ENCODE data around the gene PDE8B.

Gene PDE8B

GRCh38 chr5:77210091-77210963 lies at the start of gene PDE8B:
Gene PDE8B, plus strand, starts transcription at chr5:77210680. Its CDS starts 246 bp downstream, at chr5:77210926.
- DNase-seq (ENCODE audit: low read depth in 2 of 2, low spot score in 1 of 2): no peak

GRCh38 chr5:77163453-77163852 lies 47.0 kb upstream of the PDE8B start:
- DNase-seq (ENCODE audit: low read depth in 2 of 2, low spot score in 1 of 2): no peak

GRCh38 chr5:77167063-77167462 lies 43.4 kb upstream of the PDE8B start:
- DNase-seq (ENCODE audit: low read depth in 2 of 2, low spot score in 1 of 2): no peak

GRCh38 chr5:77167695-77168121 lies 42.8 kb upstream of the PDE8B start:
- DNase-seq (ENCODE audit: low read depth in 2 of 2, low spot score in 1 of 2): no peak

- no peak for DNase-seq (ENCODE audit: low read depth in 2 of 2, low spot score in 1 of 2)
Measured at GRCh38 chr5:77168161-77168878, 42.2 kb upstream of the PDE8B start.

GRCh38 chr5:77168879-77169244 lies 41.6 kb upstream of the PDE8B start:
- no peak for DNase-seq (ENCODE audit: low read depth in 2 of 2, low spot score in 1 of 2)

- no peak for DNase-seq (ENCODE audit: low read depth in 2 of 2, low spot score in 1 of 2)
Measured at GRCh38 chr5:77170196-77170890, 40.1 kb upstream of the PDE8B start.

GRCh38 chr5:77171141-77171910 lies 39.2 kb upstream of the PDE8B start:
- no peak for DNase-seq (ENCODE audit: low read depth in 2 of 2, low spot score in 1 of 2)

GRCh38 chr5:77172713-77173328 lies 37.7 kb upstream of the PDE8B start:
- no peak for DNase-seq (ENCODE audit: low read depth in 2 of 2, low spot score in 1 of 2)

GRCh38 chr5:77174526-77174925 lies 36.0 kb upstream of the PDE8B start:
- no peak for DNase-seq (ENCODE audit: low read depth in 2 of 2, low spot score in 1 of 2)

GRCh38 chr5:77175231-77175630 lies 35.2 kb upstream of the PDE8B start:
- DNase-seq (ENCODE audit: low read depth in 2 of 2, low spot score in 1 of 2): no peak

GRCh38 chr5:77176429-77176828 lies 34.1 kb upstream of the PDE8B start:
- DNase-seq (ENCODE audit: low read depth in 2 of 2, low spot score in 1 of 2): no peak

- DNase-seq (ENCODE audit: low read depth in 2 of 2, low spot score in 1 of 2): no peak
Measured at GRCh38 chr5:77177576-77177975, 32.9 kb upstream of the PDE8B start.

GRCh38 chr5:77180167-77181081 lies 30.1 kb upstream of the PDE8B start:
- no peak for DNase-seq (ENCODE audit: low read depth in 2 of 2, low spot score in 1 of 2)

- DNase-seq (ENCODE audit: low read depth in 2 of 2, low spot score in 1 of 2): no peak
Measured at GRCh38 chr5:77181173-77181572, 29.3 kb upstream of the PDE8B start.

GRCh38 chr5:77181596-77182304 lies 28.7 kb upstream of the PDE8B start:
- DNase-seq (ENCODE audit: low read depth in 2 of 2, low spot score in 1 of 2): no peak

GRCh38 chr5:77182367-77182766 lies 28.1 kb upstream of the PDE8B start:
- DNase-seq (ENCODE audit: low read depth in 2 of 2, low spot score in 1 of 2): no peak

- DNase-seq (ENCODE audit: low read depth in 2 of 2, low spot score in 1 of 2): no peak
Measured at GRCh38 chr5:77186652-77187370, 23.7 kb upstream of the PDE8B start.

All from stimulated activated CD8-positive, alpha-beta memory T cell treated with anti-CD3 and anti-CD28 coated beads, Interleukin-4, amount 100 ng/mL, for 4 hours (primary cell).